GM23248 (cell line): ENCODE data around the gene SLC17A2. TPM values are rescaled to one million over a fixed set of nuclear protein-coding genes. Genes with fewer than 3 reads are reported as not detected.
"Not testable (repeated sequence)": the region's sequence is repeated elsewhere in the genome, so short reads cannot be mapped to it uniquely, and the experiment has no call there.

ENCODE experiments used
- DNase-seq: peaks from one replicate; pipeline ENCODE4 v3.0.0-alpha.2; 2015
- H2AFZ ChIP-seq: fragments of 200-600 bp; sonication (generic); 2 replicates; pipeline ENCODE4 v1.6.1; 2016; ENCODE audit warnings: antibody characterized with exemption
- H3F3A ChIP-seq: fragments of 200-600 bp; sonication (generic); 2 replicates; pipeline ENCODE4 v1.6.1; 2016; ENCODE audit warnings: mild to moderate bottlenecking, antibody characterized with exemption, mixed run types; ENCODE audit not compliant: insufficient read depth
- H3K27ac ChIP-seq: fragments of 200-600 bp; sonication (generic); 2 replicates; pipeline ENCODE4 v1.5.1; 2016; ENCODE audit warnings: mild to moderate bottlenecking
- H3K27me3 ChIP-seq: fragments of 200-600 bp; sonication (generic); replicated peaks from 2 replicates; pipeline ENCODE4 v1.6.1; 2016; ENCODE audit warnings: mild to moderate bottlenecking; ENCODE audit not compliant: insufficient read depth
- H3K36me3 ChIP-seq: fragments of 200-600 bp; sonication (generic); 2 replicates; pipeline ENCODE4 v1.6.1; 2016; ENCODE audit warnings: low read depth, mild to moderate bottlenecking
- H3K4me1 ChIP-seq: fragments of 200-600 bp; sonication (generic); 2 replicates; pipeline ENCODE4 v1.6.1; 2016; ENCODE audit warnings: mild to moderate bottlenecking; ENCODE audit not compliant: insufficient read depth
- H3K4me2 ChIP-seq: fragments of 200-600 bp; sonication (generic); one replicate; pipeline ENCODE4 v1.6.1; 2016; ENCODE audit warnings: mild to moderate bottlenecking; ENCODE audit not compliant: unreplicated experiment
- H3K4me3 ChIP-seq: fragments of 200-600 bp; sonication (generic); 2 replicates; pipeline ENCODE4 v1.5.1; 2016; ENCODE audit warnings: mild to moderate bottlenecking
- H3K79me2 ChIP-seq: fragments of 200-600 bp; sonication (generic); 2 replicates; pipeline ENCODE4 v1.6.1; 2016; ENCODE audit warnings: mild to moderate bottlenecking; ENCODE audit not compliant: insufficient read depth
- H3K9ac ChIP-seq: fragments of 200-600 bp; sonication (generic); 2 replicates; pipeline ENCODE4 v1.6.1; 2016; ENCODE audit warnings: mild to moderate bottlenecking
- H3K9me2 ChIP-seq: fragments of 200-600 bp; sonication (generic); 2 replicates; pipeline ENCODE4 v1.6.1; 2016; ENCODE audit warnings: mixed run types, mild to moderate bottlenecking, moderate library complexity; ENCODE audit not compliant: insufficient read depth
- H3K9me3 ChIP-seq: fragments of 200-600 bp; sonication (generic); one replicate; pipeline ENCODE4 v1.6.1; 2017; ENCODE audit warnings: low read depth
- H4K20me1 ChIP-seq: fragments of 200-600 bp; sonication (generic); 2 replicates; pipeline ENCODE4 v1.6.0; 2016; ENCODE audit not compliant: insufficient read depth
- EZH2 ChIP-seq: fragments of 200-600 bp; sonication (generic); IDR thresholded peaks from 2 replicates; pipeline ENCODE4 v1.6.1; 2018; ENCODE audit warnings: antibody characterized with exemption, mild to moderate bottlenecking; ENCODE audit not compliant: insufficient read depth, poor library complexity, severe bottlenecking
- EZH2phosphoT487 ChIP-seq: fragments of 200-600 bp; sonication (generic); IDR thresholded peaks from 2 replicates; pipeline ENCODE4 v1.6.1; 2018; ENCODE audit warnings: antibody characterized with exemption, moderate library complexity, mild to moderate bottlenecking, low read depth; ENCODE audit not compliant: insufficient read depth
- WGBS, 2 experiments: methylation state at CpG; one replicate each; pipeline ENCODE4 v1.1.6; 2015 to 2017; ENCODE audit warnings: low lambda C conversion rate in 2 of 2, low coverage in 1 of 2; ENCODE audit errors: missing lambda C conversion rate in 2 of 2; 5-methylcytosine and 5-hydroxymethylcytosine counted together
- in situ Hi-C: fragments of 300-500 bp; cut with MboI; formaldehyde crosslinking; loops from 2 replicates; pipeline ENCODE4 v1.15.0; 2020
- polyA plus RNA-seq: library from polyadenylated mRNA; unstranded; fragments of >200 nt; fragmentation: Nextera tagmentation; extraction: Ambion mirVana; gene quantifications from 2 replicates; pipeline ENCODE4 v1.2.1, GENCODE V29; 2016
- total RNA-seq: library from RNA; depleted of rRNA; stranded (reverse); fragments of >200 nt; shearing (Covaris generic); gene quantifications from 2 replicates; pipeline ENCODE4 v1.2.3, GENCODE V29; 2014

Gene SLC17A2
- total and polyA plus RNA-seq, 2 experiments from 2014 or later = not detected

DNA sequence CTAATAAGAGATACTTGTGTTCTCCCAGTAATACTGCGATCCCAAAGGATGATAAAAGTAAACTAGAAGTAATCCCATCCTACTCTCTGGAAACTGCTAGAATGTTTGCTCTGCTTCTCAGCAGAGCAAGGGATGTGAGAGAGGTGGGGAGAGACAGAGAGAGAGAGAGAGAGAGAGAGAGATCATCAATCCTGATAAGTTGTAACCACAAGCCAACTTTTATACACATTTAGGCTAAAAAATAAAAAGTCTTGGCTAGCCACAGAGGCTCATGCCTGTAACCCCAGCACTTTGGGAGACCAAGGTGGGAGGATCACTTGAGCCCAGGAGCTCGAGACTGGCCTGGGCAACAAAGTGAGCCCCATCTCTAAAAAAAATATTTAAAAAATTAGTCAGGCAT lies 16.1 kb upstream of the SLC17A2 start:
- no peaks in the 10 kb centered on the region for H3K36me3 ChIP-seq
- H3K79me2 ChIP-seq = no peaks in the 10 kb centered on the region
- H3K27ac ChIP-seq = no peak overlapping the region
- no peak overlapping the region for H3K9ac ChIP-seq
- H2AFZ ChIP-seq = no peak overlapping the region
- TF ChIP-seq EZH2phosphoT487 = no peak
- no peak for TF ChIP-seq EZH2
- in situ Hi-C loops = no loop called here
- no peaks in the 10 kb centered on the region for H3K27me3 ChIP-seq
- H4K20me1 ChIP-seq = no peaks in the 10 kb centered on the region
- no peak overlapping the region for H3K4me3 ChIP-seq
- H3K9me3 ChIP-seq = no peaks in the 10 kb centered on the region
- no peaks in the 10 kb centered on the region for H3F3A ChIP-seq
- H3K4me2 ChIP-seq = no peak overlapping the region
- 68 to 86% methylated on average over 2 of the region's 2 CpGs for WGBS, 2 experiments
- H3K4me1 ChIP-seq = no peaks in the 10 kb centered on the region
- DNase-seq = no peak
- H3K9me2 ChIP-seq = no peaks in the 10 kb centered on the region

DNA sequence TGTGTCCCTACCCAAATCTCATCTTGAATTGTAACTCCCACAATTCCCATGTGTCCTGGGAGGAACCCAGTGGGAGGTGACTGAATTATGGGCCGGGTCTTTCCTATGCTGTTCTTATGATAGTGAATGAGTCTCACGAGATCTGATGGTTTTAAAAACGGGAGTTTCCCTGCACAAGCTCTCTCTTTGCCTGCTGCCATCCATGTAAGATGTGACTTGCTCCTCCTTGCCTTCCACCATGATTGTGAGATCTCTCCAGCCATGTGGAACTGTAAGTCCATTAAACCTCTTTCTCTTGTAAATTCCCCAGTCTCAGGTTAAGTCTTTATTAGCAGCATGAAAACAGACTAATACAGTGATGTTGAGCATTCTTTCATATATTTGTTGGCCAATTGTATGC lies 15.2 kb upstream of the SLC17A2 start:
- WGBS, 2 experiments = 51 to 75% methylated on average over 3 of the region's 3 CpGs
- in situ Hi-C loops, H3K9me2 ChIP-seq: not testable (repeated sequence)

DNA sequence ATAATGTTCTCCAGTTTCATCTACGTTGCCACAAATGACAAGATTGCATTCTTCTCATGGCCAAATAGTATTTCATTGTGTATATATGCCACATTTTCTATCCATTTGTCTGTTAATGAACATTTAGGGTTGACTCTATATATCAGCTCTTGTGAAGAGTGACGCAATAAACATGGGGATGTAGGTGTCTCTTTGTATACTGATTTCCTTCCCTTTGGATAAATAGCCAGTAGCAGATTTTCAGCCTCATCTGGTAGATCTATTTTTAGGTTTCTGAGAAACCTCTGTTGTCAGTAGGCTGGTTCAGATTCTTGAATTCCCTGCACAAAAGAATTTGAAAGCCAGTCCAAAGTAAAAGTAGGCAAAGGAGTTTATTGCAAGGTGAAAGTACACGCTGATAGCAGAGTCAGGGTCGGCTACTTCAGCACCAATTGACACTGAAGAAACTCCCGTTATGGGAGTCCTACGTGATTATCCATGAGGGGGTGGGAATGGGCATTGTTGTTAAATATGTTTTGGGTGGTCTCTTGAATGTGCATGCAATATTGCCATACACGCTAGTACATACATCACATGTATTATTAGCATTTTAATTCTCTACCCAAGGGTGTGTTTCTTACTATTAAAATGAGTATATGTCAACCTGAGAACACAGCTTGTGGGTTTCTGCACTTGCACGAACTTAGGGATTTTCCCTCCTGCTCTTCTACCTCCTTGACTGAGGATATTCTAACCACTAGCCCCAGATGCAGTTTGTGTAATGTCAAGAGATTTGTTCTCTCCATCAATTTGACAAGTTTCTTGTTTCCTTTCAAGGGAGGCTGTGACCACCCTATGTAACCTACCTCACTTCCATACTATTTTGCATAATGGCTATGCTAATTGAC lies 14.4 kb upstream of the SLC17A2 start:
- TF ChIP-seq EZH2phosphoT487 (no peak), EZH2 (no peak)
- Histone ChIP-seq H3K27me3 (no peaks in the 10 kb centered on the region), H4K20me1 (no peaks in the 10 kb centered on the region), H3K9me3 (no peaks in the 10 kb centered on the region), H3K27ac (no peak overlapping the region), H3F3A (no peaks in the 10 kb centered on the region), H3K9ac (no peak overlapping the region), H3K9me2 (no peaks in the 10 kb centered on the region), H3K79me2 (no peaks in the 10 kb centered on the region), H3K4me3 (no peak overlapping the region), H3K36me3 (no peaks in the 10 kb centered on the region), H3K4me1 (no peaks in the 10 kb centered on the region), H3K4me2 (no peak overlapping the region), H2AFZ (no peak overlapping the region)
- in situ Hi-C loops = no loop called here
- 61 to 63% methylated on average over 8 of the region's 8 CpGs for WGBS, 2 experiments
- no peak for DNase-seq

More for the DNA sequence above, 15.2 kb upstream of the SLC17A2 start:
- not testable (repeated sequence) for H3K4me1 ChIP-seq, H3K9me3 ChIP-seq, DNase-seq, H3F3A ChIP-seq, H3K79me2 ChIP-seq, H2AFZ ChIP-seq, H3K36me3 ChIP-seq, H3K27ac ChIP-seq, H3K4me3 ChIP-seq, H3K4me2 ChIP-seq, H3K27me3 ChIP-seq, H3K9ac ChIP-seq, H4K20me1 ChIP-seq

DNA sequence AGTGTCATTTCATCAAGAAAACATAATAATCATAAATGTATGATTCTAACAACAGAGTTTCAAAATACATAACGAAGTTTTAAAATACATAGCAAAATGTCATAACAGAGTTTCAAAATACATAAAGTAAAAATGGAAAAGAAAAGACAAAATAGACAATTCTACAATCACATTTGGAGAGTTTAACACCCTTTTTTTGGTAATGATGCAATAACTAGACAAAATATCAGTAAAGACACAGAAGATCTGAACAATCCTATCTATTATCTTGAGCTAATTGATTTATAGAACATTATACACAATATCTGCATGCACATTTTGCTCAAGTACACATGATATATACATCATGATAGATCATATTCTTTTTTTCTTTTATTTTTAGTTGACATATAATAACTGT lies 13.4 kb upstream of the SLC17A2 start:
- TF ChIP-seq EZH2phosphoT487 (no peak), EZH2 (no peak)
- Histone ChIP-seq H3K27ac (no peak overlapping the region), H3K27me3 (no peaks in the 10 kb centered on the region), H3K4me1 (no peaks in the 10 kb centered on the region), H3F3A (no peaks in the 10 kb centered on the region), H4K20me1 (no peaks in the 10 kb centered on the region), H3K4me2 (no peak overlapping the region), H3K4me3 (no peak overlapping the region), H3K9ac (no peak overlapping the region), H3K36me3 (no peaks in the 10 kb centered on the region), H3K9me3 (no peaks in the 10 kb centered on the region), H2AFZ (no peak overlapping the region), H3K9me2 (no peaks in the 10 kb centered on the region), H3K79me2 (no peaks in the 10 kb centered on the region)
- WGBS, 2 experiments = 39 to 57% methylated on average over 1 of the region's 1 CpG
- in situ Hi-C loops = no loop called here
- DNase-seq = no peak
